GM18909 (cell line): Measurements from ENCODE around the gene AGXT.

ENCODE experiments used
- ATAC-seq: cut with Tn5 transposase; IDR thresholded peaks from one replicate; pipeline ENCODE4 v1.9.1; 2021; ENCODE audit warnings: mild to moderate bottlenecking; ENCODE audit not compliant: unreplicated experiment, poor library complexity

Gene AGXT

GRCh38 chr2:240884221-240884620, 15.6 kb downstream of the AGXT start:
- ATAC-seq = no peak

GRCh38 chr2:240884745-240885144, 16.1 kb downstream of the AGXT start:
- no peak for ATAC-seq

GRCh38 chr2:240885566-240885965, 16.9 kb downstream of the AGXT start:
- no peak for ATAC-seq

GRCh38 chr2:240886023-240886565, 17.5 kb downstream of the AGXT start:
- ATAC-seq = no peak

- ATAC-seq = no peak
Measured at GRCh38 chr2:240886678-240887609, 18.3 kb downstream of the AGXT start.

GRCh38 chr2:240887631-240888030, 19.0 kb downstream of the AGXT start:
- ATAC-seq = no peak

GRCh38 chr2:240888130-240888889, 19.7 kb downstream of the AGXT start:
- ATAC-seq = no peak

GRCh38 chr2:240888890-240889573, 20.4 kb downstream of the AGXT start:
- ATAC-seq = no peak

- ATAC-seq = no peak
Measured at GRCh38 chr2:240889601-240890560, 21.3 kb downstream of the AGXT start.

GRCh38 chr2:240890691-240891090, 22.1 kb downstream of the AGXT start:
- no peak for ATAC-seq

- ATAC-seq = no peak
Measured at GRCh38 chr2:240891492-240892340, 23.1 kb downstream of the AGXT start.

- ATAC-seq = no peak
Measured at GRCh38 chr2:240892356-240892755, 23.7 kb downstream of the AGXT start.

- no peak for ATAC-seq
Measured at GRCh38 chr2:240892925-240893324, 24.3 kb downstream of the AGXT start.

- no peak for ATAC-seq
Measured at GRCh38 chr2:240893363-240893844, 24.8 kb downstream of the AGXT start.

GRCh38 chr2:240894006-240894405, 25.4 kb downstream of the AGXT start:
- ATAC-seq = no peak

GRCh38 chr2:240894836-240895558, 26.4 kb downstream of the AGXT start:
- ATAC-seq = no peak

GRCh38 chr2:240895656-240896388, 27.2 kb downstream of the AGXT start, which contains the start of gene MAB21L4:
MAB21L4 (minus strand) TSS chr2:240896156; CDS start chr2:240895997, 159 bp downstream.
- ATAC-seq = no peak
